HG02840 (cell line): Measurements from ENCODE around the gene TRABD2B.

ENCODE experiments used
- ATAC-seq: cut with Tn5 transposase; IDR thresholded peaks from one replicate; pipeline ENCODE4 v1.9.1; 2021; ENCODE audit warnings: mild to moderate bottlenecking, moderate library complexity, moderate number of reproducible peaks; ENCODE audit not compliant: unreplicated experiment, low FRiP score

Gene TRABD2B

DNA sequence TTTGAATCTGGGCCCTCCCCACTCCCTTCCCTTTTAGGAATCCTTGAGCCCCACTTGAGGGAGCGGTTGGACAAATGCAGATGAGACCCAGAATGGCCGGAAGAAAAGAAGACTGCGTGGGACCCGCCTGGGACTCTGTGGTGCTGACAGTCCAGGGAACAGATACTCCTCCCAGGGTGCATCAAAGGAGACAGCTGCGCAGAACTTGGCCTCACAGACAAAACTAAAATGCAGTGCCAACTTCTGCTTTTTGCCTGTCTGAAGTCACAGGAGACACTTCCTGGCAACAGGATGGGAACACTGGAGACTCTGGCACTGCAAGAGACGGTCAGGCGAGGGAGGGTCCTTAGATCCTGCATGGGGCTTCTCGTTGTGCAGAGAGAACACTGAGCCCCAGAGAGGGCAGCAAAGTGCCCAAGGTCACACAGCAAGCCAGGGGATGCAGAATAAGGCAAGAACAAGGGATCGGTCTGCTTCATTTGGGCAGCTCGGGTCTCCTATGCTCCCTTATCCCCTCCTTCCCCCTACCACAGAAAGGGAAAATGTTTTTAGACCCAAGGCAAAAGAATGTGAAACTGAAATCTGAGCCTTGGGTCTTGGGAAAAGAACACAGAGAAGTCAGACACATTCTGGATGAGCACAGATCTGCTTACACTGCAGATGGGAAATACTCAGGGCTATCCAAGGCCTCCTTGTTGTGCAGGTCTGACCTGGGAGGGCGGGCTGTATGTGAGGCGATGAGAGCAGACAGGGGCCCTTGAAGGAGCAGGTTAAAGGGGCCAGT, 182.4 kb downstream of the TRABD2B start:
- no peak for ATAC-seq

DNA sequence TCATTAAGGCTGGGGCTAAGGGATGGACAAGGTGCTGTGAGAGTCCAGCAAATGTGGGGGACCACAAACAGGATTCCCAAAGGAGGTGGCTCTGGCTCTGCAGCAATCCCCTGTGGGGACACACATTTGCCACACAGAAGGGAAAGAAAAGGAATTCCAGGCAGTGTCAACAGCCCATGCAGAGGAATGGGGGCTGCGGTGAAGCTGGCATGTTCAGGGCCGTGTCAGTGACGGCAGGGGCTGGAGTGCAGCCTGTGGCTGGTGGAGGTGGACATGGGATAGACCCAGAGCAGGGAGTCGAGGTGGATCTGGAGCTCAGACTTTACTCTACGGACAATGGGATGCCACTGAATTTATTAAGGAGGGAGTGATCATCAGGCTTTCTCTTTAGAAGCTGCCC, 183.2 kb downstream of the TRABD2B start:
- ATAC-seq = no peak

DNA sequence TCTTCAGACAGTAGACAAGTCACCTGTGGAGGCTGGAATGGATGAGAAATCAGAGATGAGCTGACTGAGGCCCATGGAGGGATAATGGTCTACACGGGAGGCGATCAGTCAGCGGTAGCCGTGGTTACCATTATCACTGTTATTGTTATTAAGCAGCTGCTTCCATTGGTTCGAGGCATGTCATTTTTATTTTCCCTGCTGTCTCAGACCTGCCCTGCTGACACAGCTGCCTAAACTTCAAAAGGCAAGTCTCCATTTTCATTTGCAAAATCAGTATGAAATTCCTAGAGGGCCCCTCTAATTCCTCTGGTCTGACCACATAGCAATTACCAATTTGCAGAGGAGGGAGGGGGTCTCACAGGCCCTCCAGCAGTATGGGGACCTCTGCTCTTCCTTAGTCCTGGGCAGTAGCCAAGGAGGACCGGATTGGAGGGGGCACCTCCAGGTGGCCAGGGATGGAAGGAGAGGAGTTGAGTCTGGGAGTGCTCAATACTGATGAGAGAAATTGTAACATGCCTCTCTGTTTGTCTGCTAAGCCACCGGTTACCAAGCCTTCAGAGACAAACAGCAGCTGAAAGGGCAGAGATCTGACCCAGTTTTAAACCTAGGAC, 184.2 kb downstream of the TRABD2B start:
- ATAC-seq = no peak

DNA sequence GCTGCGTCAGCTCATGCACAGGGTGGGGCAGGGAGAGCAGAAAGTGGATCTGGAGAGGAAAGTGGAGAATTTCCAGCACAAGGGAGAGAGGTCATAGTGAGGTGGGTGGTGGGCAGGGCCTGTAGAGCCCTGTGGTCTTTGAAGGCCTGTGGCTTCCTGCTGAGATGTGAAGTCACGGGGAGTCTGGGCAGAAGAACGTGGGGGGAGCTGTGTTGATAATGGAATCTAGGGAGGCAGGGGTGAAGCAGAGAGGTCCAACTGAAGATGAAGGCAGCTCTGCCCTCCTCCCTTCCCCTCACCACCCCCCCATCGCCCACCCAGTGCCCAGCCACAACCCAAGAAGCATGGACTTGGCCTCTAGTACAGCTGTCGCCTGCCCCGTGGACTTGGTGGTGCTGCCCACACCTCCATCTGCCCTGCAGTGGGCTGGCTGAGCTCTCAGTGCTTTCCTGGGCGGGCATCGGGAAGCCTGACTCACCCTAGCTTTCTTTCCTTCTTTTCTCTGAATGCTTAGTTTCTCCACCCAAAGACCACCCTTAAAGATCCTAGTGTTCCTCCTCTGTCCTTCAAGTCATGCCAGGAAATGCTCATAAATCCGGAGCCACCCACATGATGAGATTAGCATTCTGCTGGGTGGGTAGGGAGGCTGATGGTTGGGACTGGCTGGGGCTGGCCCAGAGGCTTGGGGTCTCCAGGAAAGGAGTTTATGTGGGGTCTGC, 186.1 kb downstream of the TRABD2B start:
- ATAC-seq = no peak

DNA sequence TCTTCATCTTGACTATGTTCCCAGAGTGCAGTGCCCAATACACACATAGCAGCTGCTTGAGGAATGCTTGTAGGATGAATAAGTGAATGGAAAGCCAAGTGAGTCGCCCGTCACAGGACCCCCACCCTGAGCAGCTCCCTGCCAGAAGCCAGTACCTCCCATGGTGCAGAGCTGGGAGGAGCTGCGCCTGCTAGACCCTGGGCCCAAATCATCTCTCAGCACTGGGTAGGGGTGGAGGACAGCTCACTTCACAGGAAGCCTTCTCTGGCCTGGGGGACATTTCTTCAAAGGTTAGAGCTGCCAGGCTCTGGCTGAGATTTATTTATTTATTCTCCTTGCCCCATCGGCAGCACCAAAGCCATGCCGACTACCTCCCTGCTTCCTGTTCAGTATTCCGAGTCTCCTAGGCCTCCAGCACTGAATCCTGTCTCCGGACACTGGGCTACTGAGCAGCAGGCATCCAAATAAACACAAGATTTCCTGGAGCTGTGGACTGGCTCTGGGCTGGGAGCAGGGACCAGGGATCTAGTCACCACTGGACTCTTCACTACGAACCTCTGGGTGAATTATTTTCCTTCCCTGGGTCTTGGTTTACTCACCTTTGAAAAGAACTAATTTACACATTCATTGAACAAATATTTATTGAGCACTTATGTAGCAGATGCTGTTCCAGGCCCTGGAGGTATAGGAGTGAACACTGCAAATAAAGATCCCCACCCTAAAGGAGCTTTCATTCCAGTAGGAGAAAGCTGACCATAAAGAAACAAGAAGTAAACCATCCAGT, 187.7 kb downstream of the TRABD2B start:
- ATAC-seq = no peak

DNA sequence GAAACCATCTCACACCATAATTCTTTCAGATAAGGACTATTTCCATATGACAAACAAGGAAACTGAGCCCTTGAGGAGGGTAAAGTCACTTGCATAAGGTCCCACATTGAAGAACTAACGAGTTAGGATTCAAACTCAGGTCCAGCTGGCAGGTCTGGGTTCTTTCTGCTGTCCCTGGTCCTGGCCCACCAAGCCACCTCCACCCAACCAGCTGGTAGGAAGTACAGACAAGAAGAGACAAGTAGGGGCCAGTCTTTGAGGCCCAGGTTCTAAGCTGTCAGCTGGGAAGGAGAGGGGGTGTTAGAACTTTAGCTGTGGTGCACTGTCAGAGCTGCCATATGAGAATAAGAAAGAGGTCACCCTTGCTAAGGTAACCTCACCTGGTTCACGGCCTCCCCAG, 188.6 kb downstream of the TRABD2B start:
- ATAC-seq = no peak

DNA sequence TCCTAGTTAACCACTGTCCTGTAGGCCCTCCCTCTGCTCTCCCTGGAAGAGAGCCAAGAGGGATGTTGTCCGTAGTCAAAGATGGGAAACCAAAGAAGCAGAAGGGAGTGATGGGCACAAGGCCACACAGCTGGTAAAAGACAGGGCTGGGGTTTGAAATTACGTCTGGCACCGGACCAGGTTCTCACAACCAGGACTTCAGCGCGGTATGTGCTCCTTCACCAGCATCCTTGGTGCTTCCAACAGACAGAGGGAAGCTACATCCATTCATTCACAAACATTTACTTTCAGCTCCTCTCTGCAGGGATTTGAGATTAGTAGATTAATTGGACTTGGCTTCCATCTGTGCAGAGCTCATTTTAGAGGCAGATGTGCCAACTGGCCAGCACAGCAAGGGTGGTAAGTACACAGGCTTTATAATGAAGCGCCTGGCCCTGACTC, 191.2 kb downstream of the TRABD2B start:
- ATAC-seq = no peak

DNA sequence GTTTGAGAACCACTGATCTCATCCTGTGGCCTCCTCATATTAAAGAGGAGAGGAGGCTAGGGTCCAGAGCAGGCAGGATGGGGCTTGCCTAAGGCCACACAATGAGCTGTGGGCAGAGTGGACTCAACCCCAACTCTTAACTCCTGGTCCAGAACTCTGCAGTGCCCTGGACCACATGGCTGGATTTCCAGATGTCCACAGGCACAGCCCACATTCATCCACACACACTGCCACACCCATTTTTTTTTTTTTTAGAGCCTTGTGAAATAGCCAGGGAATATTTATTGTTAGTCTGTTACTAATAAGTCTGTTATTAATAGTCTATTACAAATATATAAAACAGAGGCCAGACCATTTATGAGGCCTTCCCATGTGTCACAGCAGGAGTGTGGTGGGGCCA, 192.2 kb downstream of the TRABD2B start:
- no peak for ATAC-seq

DNA sequence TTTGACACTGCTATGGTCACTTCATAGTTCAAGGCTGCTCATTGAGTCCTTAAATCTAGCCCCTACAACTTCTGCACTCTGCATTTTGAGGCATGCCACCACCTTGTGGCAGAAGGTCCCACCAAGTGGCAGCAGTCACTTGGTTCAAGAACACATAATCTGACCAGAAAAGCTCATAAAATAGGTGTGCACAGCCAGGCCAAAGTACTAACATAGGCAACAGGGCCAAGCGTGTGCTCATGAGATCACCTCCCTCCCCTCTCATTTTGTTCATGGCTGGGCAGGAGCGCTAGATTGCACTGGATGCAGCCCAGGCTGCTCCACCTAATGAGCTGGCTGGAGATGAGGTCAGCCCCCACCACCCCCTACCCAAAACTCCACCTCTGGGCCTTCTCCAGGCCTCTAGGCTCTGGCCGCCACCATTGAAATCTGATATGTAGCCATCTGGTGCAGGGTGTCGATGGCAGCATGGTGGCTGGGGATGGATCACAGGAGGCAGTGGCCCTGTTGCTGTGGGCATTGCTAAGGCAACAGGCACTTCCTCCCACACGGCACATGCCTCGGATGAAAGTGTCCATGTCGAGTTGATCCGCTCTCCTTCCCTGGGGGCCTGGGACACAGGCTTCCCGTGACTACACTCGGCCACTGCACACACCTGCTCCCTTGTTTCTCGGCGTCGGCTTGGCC, 193.2 kb downstream of the TRABD2B start:
- ATAC-seq = no peak

DNA sequence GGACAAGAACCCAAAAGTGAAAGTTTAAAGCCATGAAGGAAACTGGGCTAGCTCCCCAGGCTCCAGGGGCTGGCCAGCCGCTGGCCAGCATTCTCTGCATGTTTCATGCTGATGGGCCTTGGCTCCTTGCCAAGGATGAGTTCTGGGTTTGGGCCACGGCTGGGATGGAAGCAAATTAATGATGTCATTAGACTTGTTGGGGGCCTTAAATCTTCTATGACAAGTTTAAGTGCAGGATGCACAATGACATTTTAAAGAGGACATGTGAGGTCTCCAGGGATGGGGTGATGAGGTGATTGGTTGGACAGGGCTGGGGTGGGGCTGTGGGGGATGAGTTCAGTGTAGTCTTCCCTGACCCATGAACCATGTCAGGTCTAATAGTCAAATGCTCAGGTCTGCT, 199.6 kb downstream of the TRABD2B start:
- ATAC-seq = no peak

DNA sequence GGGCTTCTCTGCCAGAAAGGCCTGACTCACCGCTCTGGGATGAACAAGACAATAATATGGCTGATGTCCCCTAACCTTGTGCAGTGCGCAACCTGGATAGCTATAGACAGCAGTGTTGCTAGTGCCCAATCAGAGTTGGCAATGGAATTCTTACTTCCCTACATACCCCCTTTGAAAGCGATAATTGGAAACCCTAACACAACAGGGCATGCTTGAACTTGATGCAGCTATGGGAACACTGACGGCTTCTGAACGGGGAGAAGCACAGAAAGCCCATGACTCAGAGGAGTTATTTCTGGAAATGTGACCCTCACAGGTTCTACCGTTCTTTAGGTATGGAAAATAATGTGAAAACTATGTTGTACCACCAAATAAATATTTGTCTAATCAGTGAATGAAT, 200.6 kb downstream of the TRABD2B start:
- no peak for ATAC-seq

DNA sequence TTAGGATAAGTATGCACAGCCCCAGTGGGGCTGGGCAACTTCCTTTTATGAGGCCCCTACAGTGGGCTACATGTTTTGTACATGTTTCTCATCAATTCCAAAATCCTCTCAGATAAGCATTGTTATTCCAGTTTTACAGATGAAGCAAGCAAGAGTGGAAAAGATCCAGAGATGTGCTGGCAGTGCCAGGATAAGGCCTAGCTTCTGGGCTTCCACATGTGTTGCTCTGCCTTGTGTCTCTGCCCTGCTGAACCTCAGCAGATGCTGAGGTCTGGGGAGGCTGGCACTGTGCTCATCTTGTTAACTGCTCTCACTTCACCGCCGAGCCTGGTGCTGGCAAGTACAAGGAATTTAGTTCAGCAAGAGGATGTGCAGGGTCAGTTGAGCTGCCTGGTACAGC, 202.1 kb downstream of the TRABD2B start:
- ATAC-seq = no peak

DNA sequence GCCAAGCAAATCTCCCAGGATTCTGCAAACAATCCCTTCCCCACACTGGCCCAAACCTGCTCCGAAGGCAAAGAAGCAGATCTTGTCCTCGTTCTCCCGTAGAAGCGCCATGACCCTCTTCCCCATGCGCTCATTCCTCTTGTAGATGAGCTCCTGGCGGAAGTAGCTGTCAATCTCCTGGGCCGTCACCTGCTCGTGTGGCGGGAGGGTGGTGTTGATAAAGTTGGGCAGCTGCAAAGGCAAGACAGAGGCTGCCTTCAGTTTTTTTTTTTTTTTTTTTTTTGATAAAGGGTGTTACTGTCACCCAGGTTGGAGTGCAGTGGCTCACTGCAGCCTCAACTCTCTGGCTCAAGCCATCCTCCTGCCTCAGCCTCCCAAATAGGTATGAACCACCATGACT, 202.7 kb downstream of the TRABD2B start:
- ATAC-seq = no peak

DNA sequence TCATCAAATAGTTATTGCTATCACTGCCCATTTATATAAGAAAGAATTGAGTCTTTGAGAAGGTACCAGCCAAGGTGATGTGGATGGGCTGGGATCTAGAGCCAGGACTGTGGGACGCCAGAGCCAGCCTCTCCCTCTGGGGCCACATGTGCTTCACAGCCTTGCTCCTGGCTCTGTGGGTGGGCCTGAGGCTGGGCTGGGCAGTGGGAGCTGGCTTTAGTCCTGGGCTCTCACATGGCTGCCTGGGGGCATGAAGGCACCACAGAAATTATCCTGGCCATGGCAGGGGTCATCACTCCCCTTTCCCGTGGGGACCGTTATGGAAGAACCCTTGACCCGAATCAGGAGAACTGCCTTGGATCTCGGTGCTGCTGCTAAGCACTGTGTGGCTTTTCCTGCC, 203.1 kb downstream of the TRABD2B start:
- ATAC-seq = no peak

DNA sequence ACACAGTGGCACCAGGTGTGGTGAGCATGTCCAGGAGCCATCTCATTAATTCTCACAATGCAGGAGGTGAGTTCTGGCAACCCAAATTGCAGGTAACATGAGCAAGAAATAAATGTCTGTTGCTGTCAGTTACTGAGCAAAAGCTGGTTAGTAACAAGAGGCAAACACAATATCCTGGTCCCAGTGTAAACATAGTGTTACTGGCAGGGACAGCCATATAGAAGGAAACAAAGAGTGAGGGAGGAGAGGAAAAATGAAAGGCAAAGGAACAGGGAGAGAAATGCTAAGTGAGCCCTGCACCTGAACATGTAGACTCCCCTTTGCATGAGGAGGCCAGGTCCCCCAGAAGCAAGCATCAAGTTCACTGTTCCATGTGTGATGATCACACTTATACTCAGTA, 203.6 kb downstream of the TRABD2B start:
- no peak for ATAC-seq

DNA sequence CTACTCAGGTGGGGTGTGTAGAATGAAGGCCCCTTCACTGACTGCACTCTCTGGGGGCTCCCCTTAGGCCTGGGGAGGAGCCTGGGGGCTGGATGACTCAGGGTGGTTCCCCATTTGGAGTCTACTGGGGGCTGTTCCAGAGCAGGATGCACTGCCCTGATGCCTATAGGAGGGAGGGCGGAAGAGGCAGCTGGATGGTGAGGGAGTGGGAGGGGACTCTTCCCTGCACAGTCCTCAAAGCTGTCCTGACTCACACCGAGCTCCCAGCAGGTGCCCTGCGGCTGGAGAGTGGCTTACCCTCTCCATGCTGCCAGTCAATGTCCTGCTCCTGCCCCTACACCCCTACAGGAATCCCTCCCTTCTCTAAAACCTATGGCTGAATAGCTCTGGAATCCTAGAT, 204.4 kb downstream of the TRABD2B start:
- no peak for ATAC-seq

DNA sequence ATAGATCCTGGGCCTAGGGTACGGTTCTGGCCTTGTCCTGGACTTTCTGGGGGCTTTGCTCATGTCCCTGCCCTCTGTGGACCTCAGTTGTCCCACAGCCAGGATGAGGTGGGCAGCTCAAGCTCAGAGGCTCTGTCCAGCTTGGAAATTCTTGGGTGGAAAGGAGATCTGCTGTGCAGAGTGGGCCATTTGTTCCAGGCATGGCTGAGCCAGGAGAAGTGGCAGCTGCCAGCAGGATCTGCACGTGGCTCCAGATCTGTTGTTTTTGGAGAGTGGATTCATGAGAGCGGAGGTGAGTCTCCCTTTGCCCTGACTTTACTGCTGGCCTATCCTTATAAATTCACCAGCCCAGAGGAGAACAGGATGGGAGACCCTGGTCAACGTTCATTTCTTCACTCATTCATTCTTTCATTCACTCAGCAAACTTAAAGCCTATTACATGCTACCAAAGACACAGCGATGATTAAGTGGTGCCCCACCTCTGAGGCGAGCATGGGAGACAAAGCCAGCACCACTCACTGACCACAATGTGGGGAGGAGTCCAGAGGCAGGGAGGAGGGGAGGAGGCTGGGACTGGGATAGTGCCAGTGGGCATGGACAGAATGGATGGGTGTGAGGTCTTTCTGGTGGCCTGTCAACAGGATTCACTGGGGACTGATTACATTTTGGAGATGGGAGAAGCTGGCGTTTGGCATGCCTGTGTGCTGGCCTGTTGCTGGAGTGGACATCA, 205.1 kb downstream of the TRABD2B start:
- ATAC-seq = no peak

DNA sequence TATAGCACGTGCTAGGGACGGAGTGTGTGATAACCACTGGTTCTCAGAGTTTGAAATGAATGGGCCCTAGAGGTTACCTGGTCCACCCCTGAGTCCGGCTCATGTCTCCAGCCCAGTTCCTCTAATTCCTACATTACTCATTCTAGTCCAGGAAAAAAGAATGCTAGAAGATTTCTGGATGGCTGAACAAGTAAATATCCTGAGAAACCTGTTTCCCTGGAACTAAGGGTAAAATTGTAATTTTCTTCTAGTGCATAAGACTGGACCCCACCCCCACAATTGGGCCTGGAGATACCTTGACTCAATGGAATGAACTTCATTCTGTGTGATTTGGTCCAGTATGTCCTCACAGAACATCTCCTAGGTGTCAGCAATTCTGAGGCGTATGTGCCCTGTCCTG, 208.4 kb downstream of the TRABD2B start:
- ATAC-seq = no peak

DNA sequence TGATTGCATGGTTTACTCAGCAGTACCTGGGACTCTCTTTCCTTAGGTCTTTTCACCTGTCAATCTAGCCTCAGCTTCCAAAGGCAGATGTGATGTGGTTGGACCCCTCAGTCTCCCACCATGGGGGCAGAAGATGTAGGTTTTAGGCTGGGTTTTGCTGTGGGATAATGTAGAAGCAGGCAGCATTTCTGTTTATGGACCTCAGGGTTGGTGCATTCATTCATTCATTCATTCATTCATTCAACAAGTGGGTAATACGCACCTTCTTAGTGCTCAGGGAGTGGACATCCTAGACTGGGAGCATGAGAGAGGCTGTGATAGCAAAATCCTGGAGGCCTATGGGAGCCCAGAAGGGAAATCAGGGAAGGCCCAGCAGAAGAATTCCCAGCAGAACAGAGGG, 209.6 kb downstream of the TRABD2B start:
- no peak for ATAC-seq

DNA sequence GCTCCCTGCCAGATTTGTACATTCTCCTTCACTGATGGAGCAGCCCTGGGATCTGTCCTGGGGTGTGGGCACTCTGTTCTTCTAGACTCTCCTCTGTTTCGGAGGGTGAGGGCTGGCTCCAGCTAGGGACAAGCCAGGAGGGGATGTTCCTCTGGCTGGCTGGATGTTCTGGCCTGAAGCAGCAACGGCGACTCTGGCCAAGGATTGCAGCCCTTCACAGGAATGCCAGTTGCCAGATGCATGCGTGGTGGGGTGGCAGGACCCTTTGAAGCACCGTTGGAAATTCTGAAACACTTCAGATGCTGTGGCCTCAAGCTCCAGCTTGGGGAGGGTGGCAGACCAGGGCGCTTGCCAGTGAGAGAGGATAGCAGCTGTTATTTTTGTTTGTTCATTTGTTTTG, 210.9 kb downstream of the TRABD2B start:
- ATAC-seq = no peak
